ENCODE data around the gene CIROP.

Gene CIROP

DNA sequence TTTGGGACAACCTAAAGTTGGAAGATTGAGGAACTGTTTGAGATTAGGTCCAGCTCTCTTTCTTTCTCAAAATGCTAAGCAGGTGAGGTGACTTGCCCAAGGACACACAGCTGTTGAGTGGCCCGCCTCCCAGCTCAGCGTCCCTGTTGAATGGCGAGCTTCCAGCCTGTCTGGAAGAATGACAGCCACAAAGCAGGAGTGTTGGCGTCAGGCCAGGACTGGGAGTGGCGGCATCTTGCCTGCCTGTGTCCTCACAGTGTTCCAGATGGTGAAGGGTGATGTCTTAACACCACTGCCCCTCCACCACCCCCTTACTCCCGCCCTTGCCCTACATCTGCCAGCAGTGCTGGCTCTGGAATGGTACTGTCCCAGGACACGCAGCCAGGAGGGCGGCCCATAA lies 18.6 kb upstream of the CIROP start:
- Histone ChIP-seq H3K18ac (ENCODE audit: low read length) (no peak overlapping the region), H2AK5ac (ENCODE audit: low read depth, low read length) (no peak overlapping the region), H2BK15ac (ENCODE audit: low read length) (no peak overlapping the region), H3K4ac (ENCODE audit: low read length) (no peak overlapping the region), H3K36me3 (replicated peaks in 1 of 2; ENCODE audit: control insufficient read depth in 2 of 2, insufficient read depth in 2 of 2, low read length in 2 of 2) (peaks cover 0 to 6% of the 10 kb centered on the region in 2 donors), H2BK12ac (ENCODE audit: low read length) (no peak overlapping the region), H2BK120ac (ENCODE audit: low read depth, low read length) (no peak overlapping the region), H3K27me3 (ENCODE audit: control insufficient read depth in 3 of 3, insufficient read depth in 3 of 3, low read depth in 1 of 3, low read length in 3 of 3) (no peaks in the 10 kb centered on the region), H2BK5ac (ENCODE audit: low read length) (no peak overlapping the region), H2AFZ (ENCODE audit: low read length) (no peak overlapping the region), H3K79me1 (ENCODE audit: low read depth, low read length) (no peaks in the 10 kb centered on the region), H3K4me1 (ENCODE audit: control insufficient read depth in 2 of 2, insufficient read depth in 1 of 2, low read depth in 1 of 2, low read length in 2 of 2) (peaks cover 5 to 11% of the 10 kb centered on the region in 2 donors), H3K27ac (replicated peaks; ENCODE audit: low read length) (no peak overlapping the region), H3K14ac (ENCODE audit: low read length) (no peak overlapping the region), H3K4me2 (ENCODE audit: insufficient read depth, low read length, poor library complexity, severe bottlenecking) (no peak overlapping the region), H3K4me3 (ENCODE audit: low read length in 2 of 2) (no peak overlapping the region), H4K8ac (ENCODE audit: low read depth, low read length) (no peak overlapping the region), H3K9me3 (replicated peaks in 1 of 2; ENCODE audit: control insufficient read depth in 2 of 2, insufficient read depth in 1 of 2, low read depth in 1 of 2, low read length in 2 of 2) (peaks cover 0 to 2% of the 10 kb centered on the region in 2 donors), H3K9ac (ENCODE audit: low read depth, low read length, poor library complexity) (no peak overlapping the region), H3K23ac (ENCODE audit: low read depth, low read length, poor library complexity) (no peak overlapping the region), H4K91ac (ENCODE audit: low read depth, low read length, poor library complexity) (no peak overlapping the region)
- no peak for DNase-seq (ENCODE audit: low spot score)
- WGBS, 2 donors (ENCODE audit: extremely low coverage in 2 of 2, insufficient read length in 2 of 2, insufficient replicate concordance in 1 of 2) = no CpG with 5 or more reads among the region's 8 CpGs

DNA sequence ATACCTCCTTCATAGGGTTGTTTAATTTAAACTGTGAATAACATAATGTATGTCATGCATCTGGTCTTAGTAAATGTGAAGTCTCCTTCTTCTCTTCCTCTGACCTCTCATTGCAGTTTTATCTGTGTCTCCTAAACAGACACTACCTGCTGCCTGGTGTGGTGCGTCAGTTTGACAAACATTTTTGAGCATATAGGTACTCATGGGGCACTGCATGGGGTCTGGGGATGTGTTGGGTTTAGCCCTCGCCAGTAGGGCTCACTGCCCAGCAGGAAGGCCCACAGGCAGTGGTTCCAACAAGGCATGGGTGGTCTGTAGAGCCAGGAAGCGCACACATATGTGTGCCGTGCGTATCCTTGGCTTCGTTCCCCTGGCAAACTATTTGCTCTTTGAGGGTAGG lies 17.3 kb upstream of the CIROP start:
- H3K27ac ChIP-seq (replicated peaks; ENCODE audit: low read length) = no peak overlapping the region
- no peak overlapping the region for H2BK120ac ChIP-seq (ENCODE audit: low read depth, low read length)
- no peak overlapping the region for H2BK15ac ChIP-seq (ENCODE audit: low read length)
- DNase-seq (ENCODE audit: low spot score) = no peak
- H4K91ac ChIP-seq (ENCODE audit: low read depth, low read length, poor library complexity) = no peak overlapping the region
- no peak overlapping the region for H3K4ac ChIP-seq (ENCODE audit: low read length)
- H2AFZ ChIP-seq (ENCODE audit: low read length) = no peak overlapping the region
- H2AK5ac ChIP-seq (ENCODE audit: low read depth, low read length) = no peak overlapping the region
- no peak overlapping the region for H2BK5ac ChIP-seq (ENCODE audit: low read length)
- H3K23ac ChIP-seq (ENCODE audit: low read depth, low read length, poor library complexity) = no peak overlapping the region
- no peak overlapping the region for H3K4me3 ChIP-seq (ENCODE audit: low read length in 2 of 2)
- H4K8ac ChIP-seq (ENCODE audit: low read depth, low read length) = no peak overlapping the region
- H3K9me3 ChIP-seq (replicated peaks in 1 of 2; ENCODE audit: control insufficient read depth in 2 of 2, insufficient read depth in 1 of 2, low read depth in 1 of 2, low read length in 2 of 2) = no peaks in the 10 kb centered on the region
- no peak overlapping the region for H3K14ac ChIP-seq (ENCODE audit: low read length)
- H3K4me1 ChIP-seq (ENCODE audit: control insufficient read depth in 2 of 2, insufficient read depth in 1 of 2, low read depth in 1 of 2, low read length in 2 of 2) = peaks cover 5 to 11% of the 10 kb centered on the region in 2 donors
- no peaks in the 10 kb centered on the region for H3K36me3 ChIP-seq (replicated peaks in 1 of 2; ENCODE audit: control insufficient read depth in 2 of 2, insufficient read depth in 2 of 2, low read length in 2 of 2)
- peak overlapping the region; percentile 14 for H2BK12ac ChIP-seq (ENCODE audit: low read length)
- H3K4me2 ChIP-seq (ENCODE audit: insufficient read depth, low read length, poor library complexity, severe bottlenecking) = no peak overlapping the region
- WGBS, 2 donors (ENCODE audit: extremely low coverage in 2 of 2, insufficient read length in 2 of 2, insufficient replicate concordance in 1 of 2) = no CpG with 5 or more reads among the region's 6 CpGs
- no peaks in the 10 kb centered on the region for H3K27me3 ChIP-seq (ENCODE audit: control insufficient read depth in 3 of 3, insufficient read depth in 3 of 3, low read depth in 1 of 3, low read length in 3 of 3)
- no peak overlapping the region for H3K18ac ChIP-seq (ENCODE audit: low read length)
- H3K79me1 ChIP-seq (ENCODE audit: low read depth, low read length) = no peaks in the 10 kb centered on the region
- H3K9ac ChIP-seq (ENCODE audit: low read depth, low read length, poor library complexity) = no peak overlapping the region

DNA sequence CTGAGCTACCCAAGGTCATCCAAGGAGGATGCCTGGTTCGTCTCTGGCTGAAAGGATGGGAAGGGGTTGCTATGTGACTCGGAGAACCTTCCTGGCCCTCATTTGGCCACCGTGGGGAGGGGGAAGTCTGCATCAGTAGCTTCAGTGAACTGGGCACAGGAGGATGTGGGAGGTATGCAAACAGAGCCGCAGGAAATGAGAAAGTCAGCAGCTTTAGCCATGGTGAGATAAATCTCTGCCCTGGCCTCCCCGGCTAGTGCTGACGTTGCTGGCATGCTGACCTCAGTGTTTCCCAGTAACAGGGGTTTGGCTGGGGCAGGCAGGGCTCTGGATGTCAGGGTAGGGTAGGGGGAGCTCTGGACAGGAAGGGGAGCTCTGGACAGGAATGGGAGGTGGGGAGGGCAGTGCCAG lies 16.6 kb upstream of the CIROP start:
- no peak overlapping the region for H3K14ac ChIP-seq (ENCODE audit: low read length)
- H3K9ac ChIP-seq (ENCODE audit: low read depth, low read length, poor library complexity) = no peak overlapping the region
- no peak overlapping the region for H3K4ac ChIP-seq (ENCODE audit: low read length)
- no peak overlapping the region for H4K91ac ChIP-seq (ENCODE audit: low read depth, low read length, poor library complexity)
- H2AK5ac ChIP-seq (ENCODE audit: low read depth, low read length) = no peak overlapping the region
- H2BK15ac ChIP-seq (ENCODE audit: low read length) = no peak overlapping the region
- WGBS, 2 donors (ENCODE audit: extremely low coverage in 2 of 2, insufficient read length in 2 of 2, insufficient replicate concordance in 1 of 2) = no CpG with 5 or more reads among the region's 6 CpGs
- H3K23ac ChIP-seq (ENCODE audit: low read depth, low read length, poor library complexity) = no peak overlapping the region
- H3K4me1 ChIP-seq (ENCODE audit: control insufficient read depth in 2 of 2, insufficient read depth in 1 of 2, low read depth in 1 of 2, low read length in 2 of 2) = peaks cover 5 to 11% of the 10 kb centered on the region in 2 donors
- H2AFZ ChIP-seq (ENCODE audit: low read length) = peak overlapping the region; percentile 71
- DNase-seq (ENCODE audit: low spot score) = no peak
- H3K9me3 ChIP-seq (replicated peaks in 1 of 2; ENCODE audit: control insufficient read depth in 2 of 2, insufficient read depth in 1 of 2, low read depth in 1 of 2, low read length in 2 of 2) = no peaks in the 10 kb centered on the region
- no peaks in the 10 kb centered on the region for H3K27me3 ChIP-seq (ENCODE audit: control insufficient read depth in 3 of 3, insufficient read depth in 3 of 3, low read depth in 1 of 3, low read length in 3 of 3)
- H3K4me2 ChIP-seq (ENCODE audit: insufficient read depth, low read length, poor library complexity, severe bottlenecking) = no peak overlapping the region
- H3K36me3 ChIP-seq (replicated peaks in 1 of 2; ENCODE audit: control insufficient read depth in 2 of 2, insufficient read depth in 2 of 2, low read length in 2 of 2) = no peaks in the 10 kb centered on the region
- H2BK120ac ChIP-seq (ENCODE audit: low read depth, low read length) = no peak overlapping the region
- no peak overlapping the region for H3K18ac ChIP-seq (ENCODE audit: low read length)
- H4K8ac ChIP-seq (ENCODE audit: low read depth, low read length) = no peak overlapping the region
- no peak overlapping the region for H2BK5ac ChIP-seq (ENCODE audit: low read length)
- no peak overlapping the region for H3K27ac ChIP-seq (replicated peaks; ENCODE audit: low read length)
- H3K79me1 ChIP-seq (ENCODE audit: low read depth, low read length) = no peaks in the 10 kb centered on the region
- H3K4me3 ChIP-seq (ENCODE audit: low read length in 2 of 2) = no peak overlapping the region
- H2BK12ac ChIP-seq (ENCODE audit: low read length) = no peak overlapping the region

DNA sequence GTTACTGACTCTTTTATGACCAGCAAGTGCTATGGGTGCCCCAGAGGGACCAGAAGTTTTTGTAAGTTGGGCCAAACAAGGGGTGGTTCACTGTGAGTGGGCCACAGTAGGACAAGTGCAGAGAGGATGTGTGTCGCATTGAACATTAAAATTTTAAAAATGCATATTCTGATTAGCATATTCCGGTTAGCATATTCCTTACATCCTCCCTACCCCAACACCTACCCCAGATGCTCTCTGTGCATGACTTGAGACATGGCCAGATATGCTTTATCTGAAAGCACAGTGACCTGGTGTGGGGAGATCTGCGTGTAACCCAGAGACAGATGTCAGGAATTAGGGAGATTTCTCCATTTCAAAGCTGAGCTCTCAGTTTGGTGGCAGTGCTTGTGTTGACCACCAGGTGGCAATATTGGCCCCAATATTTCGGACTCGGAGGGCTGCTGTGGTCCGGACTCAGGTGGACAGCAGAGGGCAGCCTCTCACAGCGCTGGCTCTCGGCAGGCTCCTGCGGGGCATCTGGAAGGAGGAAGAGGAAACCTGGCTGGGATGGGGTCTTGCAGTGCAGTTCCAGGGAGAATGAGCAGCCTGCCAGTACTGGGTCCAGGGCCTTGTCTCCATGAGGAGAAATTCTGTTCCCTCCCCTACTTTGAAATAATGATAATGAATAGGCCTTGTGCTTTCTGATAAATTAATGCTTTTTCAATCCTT lies 15.9 kb upstream of the CIROP start:
- Histone ChIP-seq H3K18ac (ENCODE audit: low read length) (no peak overlapping the region), H2BK12ac (ENCODE audit: low read length) (no peak overlapping the region), H3K4me1 (ENCODE audit: control insufficient read depth in 2 of 2, insufficient read depth in 1 of 2, low read depth in 1 of 2, low read length in 2 of 2) (peaks cover 5 to 11% of the 10 kb centered on the region in 2 donors), H3K4ac (ENCODE audit: low read length) (no peak overlapping the region), H4K91ac (ENCODE audit: low read depth, low read length, poor library complexity) (no peak overlapping the region), H3K36me3 (replicated peaks in 1 of 2; ENCODE audit: control insufficient read depth in 2 of 2, insufficient read depth in 2 of 2, low read length in 2 of 2) (no peaks in the 10 kb centered on the region), H2BK120ac (ENCODE audit: low read depth, low read length) (no peak overlapping the region), H3K4me3 (ENCODE audit: low read length in 2 of 2) (no peak overlapping the region), H3K23ac (ENCODE audit: low read depth, low read length, poor library complexity) (no peak overlapping the region), H2AFZ (ENCODE audit: low read length) (peak overlapping the region; percentile 71), H3K4me2 (ENCODE audit: insufficient read depth, low read length, poor library complexity, severe bottlenecking) (no peak overlapping the region), H3K79me1 (ENCODE audit: low read depth, low read length) (no peaks in the 10 kb centered on the region), H3K27me3 (ENCODE audit: control insufficient read depth in 3 of 3, insufficient read depth in 3 of 3, low read depth in 1 of 3, low read length in 3 of 3) (no peaks in the 10 kb centered on the region), H3K9me3 (replicated peaks in 1 of 2; ENCODE audit: control insufficient read depth in 2 of 2, insufficient read depth in 1 of 2, low read depth in 1 of 2, low read length in 2 of 2) (no peaks in the 10 kb centered on the region), H3K14ac (ENCODE audit: low read length) (no peak overlapping the region), H3K27ac (replicated peaks; ENCODE audit: low read length) (no peak overlapping the region), H2BK5ac (ENCODE audit: low read length) (no peak overlapping the region), H2AK5ac (ENCODE audit: low read depth, low read length) (no peak overlapping the region), H3K9ac (ENCODE audit: low read depth, low read length, poor library complexity) (no peak overlapping the region), H2BK15ac (ENCODE audit: low read length) (no peak overlapping the region), H4K8ac (ENCODE audit: low read depth, low read length) (no peak overlapping the region)
- no CpG with 5 or more reads among the region's 9 CpGs for WGBS, 2 donors (ENCODE audit: extremely low coverage in 2 of 2, insufficient read length in 2 of 2, insufficient replicate concordance in 1 of 2)
- peak; percentile 90 for DNase-seq (ENCODE audit: low spot score)
